ENCODE results near the gene TMPRSS5.
A peak's percentile ranks its signal among the peaks of the same experiment; 100 is the strongest.

TMPRSS5 gene

DNA sequence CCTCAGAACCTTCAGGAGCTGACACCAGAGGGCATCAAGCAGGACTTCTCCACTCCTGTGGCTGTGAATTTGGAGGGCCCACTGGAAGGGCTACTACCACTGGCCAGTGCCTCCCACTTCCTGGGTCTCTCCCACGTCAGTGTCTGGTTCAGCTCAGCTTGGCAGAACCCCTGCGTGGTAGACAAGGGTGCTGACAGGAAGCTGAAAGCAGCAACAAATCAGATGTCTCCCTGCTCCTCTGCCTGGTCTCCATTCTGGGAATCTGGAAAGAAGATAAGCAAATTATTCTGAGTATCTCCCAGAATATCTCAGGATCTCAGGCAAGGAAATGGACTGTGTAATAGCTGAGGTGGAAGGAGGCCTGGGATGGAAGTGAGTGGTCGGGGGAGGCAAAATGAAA lies 61.5 kb downstream of the TMPRSS5 start:
- peak in 1 of 2 donors; percentile 5 for DNase-seq (ENCODE audit: low read depth in 2 of 2)
- H3K4me3 ChIP-seq (replicated peaks in 1 of 2; ENCODE audit: low read depth in 2 of 2, low read length in 2 of 2): no peak overlapping the region
- TF ChIP-seq, protein P1, sequence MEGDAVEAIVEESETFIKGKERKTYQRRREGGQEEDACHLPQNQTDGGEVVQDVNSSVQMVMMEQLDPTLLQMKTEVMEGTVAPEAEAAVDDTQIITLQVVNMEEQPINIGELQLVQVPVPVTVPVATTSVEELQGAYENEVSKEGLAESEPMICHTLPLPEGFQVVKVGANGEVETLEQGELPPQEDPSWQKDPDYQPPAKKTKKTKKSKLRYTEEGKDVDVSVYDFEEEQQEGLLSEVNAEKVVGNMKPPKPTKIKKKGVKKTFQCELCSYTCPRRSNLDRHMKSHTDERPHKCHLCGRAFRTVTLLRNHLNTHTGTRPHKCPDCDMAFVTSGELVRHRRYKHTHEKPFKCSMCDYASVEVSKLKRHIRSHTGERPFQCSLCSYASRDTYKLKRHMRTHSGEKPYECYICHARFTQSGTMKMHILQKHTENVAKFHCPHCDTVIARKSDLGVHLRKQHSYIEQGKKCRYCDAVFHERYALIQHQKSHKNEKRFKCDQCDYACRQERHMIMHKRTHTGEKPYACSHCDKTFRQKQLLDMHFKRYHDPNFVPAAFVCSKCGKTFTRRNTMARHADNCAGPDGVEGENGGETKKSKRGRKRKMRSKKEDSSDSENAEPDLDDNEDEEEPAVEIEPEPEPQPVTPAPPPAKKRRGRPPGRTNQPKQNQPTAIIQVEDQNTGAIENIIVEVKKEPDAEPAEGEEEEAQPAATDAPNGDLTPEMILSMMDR (IDR thresholded peaks at IDR 0.05; ENCODE audit: low read depth, low read length): no peak

DNA sequence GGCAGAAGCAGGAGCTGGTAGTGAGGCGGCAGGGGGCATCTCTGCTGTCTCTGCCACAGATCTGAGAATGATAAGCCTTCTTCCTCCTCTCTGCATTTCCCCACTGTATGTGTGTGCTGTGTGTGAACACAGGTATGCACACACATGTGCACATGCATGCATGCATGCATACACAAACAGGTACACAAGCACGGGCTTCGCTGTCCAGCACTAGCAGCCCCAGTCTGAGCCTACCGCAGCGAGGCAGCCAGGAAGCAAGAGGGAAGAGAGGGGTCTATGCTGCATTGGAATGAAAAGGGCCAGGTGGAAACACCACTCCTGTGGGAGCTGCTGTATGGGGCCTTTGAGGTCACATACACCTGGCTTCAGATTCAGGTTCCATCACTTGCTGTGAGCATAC lies 62.4 kb downstream of the TMPRSS5 start:
- H3K4me3 ChIP-seq (replicated peaks in 1 of 2; ENCODE audit: low read depth in 2 of 2, low read length in 2 of 2): no peak overlapping the region
- TF ChIP-seq, protein P1 (IDR thresholded peaks at IDR 0.05; ENCODE audit: low read depth, low read length): no peak

DNA sequence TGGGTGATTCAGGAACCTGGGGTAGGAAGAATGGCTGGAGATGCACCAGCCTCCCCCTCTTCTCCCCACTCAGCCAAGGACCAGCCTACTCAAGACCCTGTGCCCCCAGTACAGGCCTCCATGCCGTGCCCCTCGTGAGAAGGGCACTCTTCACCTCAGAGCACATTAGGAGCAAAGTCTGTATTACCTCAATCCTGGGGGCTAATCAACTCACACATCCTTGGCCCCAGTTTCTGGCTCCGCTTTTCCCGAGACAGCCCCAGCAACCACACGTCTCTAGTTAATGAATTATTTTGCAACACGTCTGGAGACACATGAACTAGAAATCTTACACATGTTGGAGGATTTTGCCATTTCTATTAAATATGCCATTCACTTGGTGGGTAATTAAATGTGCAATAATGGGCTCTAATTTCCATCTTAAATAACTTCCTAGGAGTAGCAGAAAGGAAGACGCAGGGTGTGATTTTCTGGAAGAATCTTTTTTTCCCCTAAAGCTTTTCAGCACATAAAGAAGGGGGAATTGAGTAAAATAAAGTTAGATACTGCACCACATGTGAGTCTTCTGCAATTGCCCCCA lies 63.0 kb downstream of the TMPRSS5 start:
- no peak overlapping the region for H3K4me3 ChIP-seq (replicated peaks in 1 of 2; ENCODE audit: low read depth in 2 of 2, low read length in 2 of 2)
- TF ChIP-seq, protein P1 (IDR thresholded peaks at IDR 0.05; ENCODE audit: low read depth, low read length): no peak
- no peak for DNase-seq (ENCODE audit: low read depth in 2 of 2)

More for the DNA sequence above, 62.4 kb downstream of the TMPRSS5 start:
- no peak for DNase-seq (ENCODE audit: low read depth in 2 of 2)

DNA sequence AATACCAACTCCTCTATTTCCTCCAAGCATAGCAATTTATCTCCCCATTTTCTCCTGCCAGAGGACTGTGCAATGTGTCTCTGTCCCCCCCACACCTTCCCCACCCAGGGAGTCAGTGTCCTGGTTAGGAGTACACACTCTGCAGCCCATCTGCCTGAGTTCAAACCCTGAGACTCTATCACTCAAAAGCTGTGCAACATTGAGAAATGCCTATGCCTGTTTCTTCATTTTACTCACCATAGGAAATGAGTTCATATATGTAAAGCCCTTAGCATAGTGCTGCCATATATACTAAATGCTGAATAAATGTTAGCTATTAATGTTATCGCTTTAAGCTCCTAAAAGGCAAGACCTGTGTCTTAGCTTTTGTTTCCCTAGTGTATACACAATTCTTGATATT lies 64.0 kb downstream of the TMPRSS5 start:
- TF ChIP-seq, protein P1 (IDR thresholded peaks at IDR 0.05; ENCODE audit: low read depth, low read length): no peak
- DNase-seq (ENCODE audit: low read depth in 2 of 2): no peak
- no peak overlapping the region for H3K4me3 ChIP-seq (replicated peaks in 1 of 2; ENCODE audit: low read depth in 2 of 2, low read length in 2 of 2)

DNA sequence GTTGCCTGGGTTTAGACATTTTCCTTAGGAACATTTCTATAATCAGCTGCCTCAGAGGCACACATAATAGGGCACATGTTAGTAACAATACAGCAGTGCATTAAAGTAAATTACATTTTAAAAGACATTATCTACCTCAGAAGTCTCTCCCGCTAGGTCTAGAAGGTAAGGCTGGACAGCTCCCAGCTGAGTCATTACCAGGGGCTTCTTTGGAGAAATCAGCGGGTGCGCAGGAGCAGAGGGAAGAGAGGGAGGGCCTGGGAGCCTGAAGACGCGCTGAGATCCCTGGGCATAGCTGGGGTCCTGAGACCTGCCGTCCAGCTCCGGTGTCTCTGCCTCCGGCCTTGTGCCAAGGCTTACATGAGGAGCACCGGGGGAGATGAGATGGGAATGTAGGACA lies 67.7 kb downstream of the TMPRSS5 start:
- TF ChIP-seq, protein P1 (IDR thresholded peaks at IDR 0.05; ENCODE audit: low read depth, low read length): no peak
- no peak for DNase-seq (ENCODE audit: low read depth in 2 of 2)
- no peak overlapping the region for H3K4me3 ChIP-seq (replicated peaks in 1 of 2; ENCODE audit: low read depth in 2 of 2, low read length in 2 of 2)

DNA sequence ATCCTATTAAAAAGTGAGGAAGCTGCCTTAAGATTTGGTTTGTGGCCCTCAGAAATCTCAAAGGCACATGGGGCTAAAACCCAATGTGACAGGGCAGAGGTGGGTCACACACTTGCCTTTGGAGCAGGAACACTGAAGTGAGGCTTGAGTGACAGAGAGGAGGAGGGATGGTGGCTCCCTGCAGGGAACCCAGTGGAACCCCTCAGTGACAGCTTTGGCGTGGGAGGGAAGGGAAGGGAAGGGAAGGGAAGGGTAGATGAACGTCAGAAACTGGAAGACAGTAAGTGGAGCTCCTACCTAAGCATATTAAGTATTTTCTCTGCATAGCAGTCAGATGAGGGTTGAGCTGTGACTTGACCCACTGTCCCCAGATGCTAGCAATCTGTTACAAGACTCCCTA lies 68.5 kb downstream of the TMPRSS5 start:
- no peak for DNase-seq (ENCODE audit: low read depth in 2 of 2)
- no peak overlapping the region for H3K4me3 ChIP-seq (replicated peaks in 1 of 2; ENCODE audit: low read depth in 2 of 2, low read length in 2 of 2)
- TF ChIP-seq, protein P1 (IDR thresholded peaks at IDR 0.05; ENCODE audit: low read depth, low read length): no peak

Data from cardiac fibroblast (primary cell).